Thoracic aorta (tissue), 2 donors: ENCODE results near the gene PRR33. TPM values are rescaled to one million over a fixed set of nuclear protein-coding genes. Genes with fewer than 3 reads are reported as not detected.
"Not testable (repeated sequence)": the region's sequence is repeated elsewhere in the genome, so short reads cannot be mapped to it uniquely, and the experiment has no call there.

Source experiments
- ATAC-seq: fragments of 150-250 bp; one replicate; pipeline ENCODE4 v1.8.0; 2017; ENCODE audit warnings: low read depth; ENCODE audit not compliant: insufficient number of reproducible peaks, low FRiP score
- DNase-seq: peaks from one replicate; pipeline ENCODE4 v3.0.0-alpha.2; 2020; ENCODE audit warnings: low spot score
- H3K27ac ChIP-seq, 2 donors: fragments of 200-600 bp; sonication (generic); 1 replicate in 1 of 2; 2 replicates in 1 of 2; pipeline ENCODE4 v1.5.1; 2016; ENCODE audit warnings: mild to moderate bottlenecking in 2 of 2, moderate library complexity in 2 of 2
- H3K27me3 ChIP-seq: fragments of 200-600 bp; sonication (generic); replicated peaks from 2 replicates; pipeline ENCODE4 v1.6.0; 2016; ENCODE audit warnings: mild to moderate bottlenecking; ENCODE audit not compliant: insufficient read depth
- H3K36me3 ChIP-seq: fragments of 200-600 bp; sonication (generic); one replicate; pipeline ENCODE4 v1.5.1; 2016
- H3K4me1 ChIP-seq, 2 donors: fragments of 200-600 bp; sonication (generic); 1 replicate in 1 of 2; 2 replicates in 1 of 2; pipeline versions ENCODE4 v1.5.1 to v1.6.0; 2016; ENCODE audit warnings: low read depth in 2 of 2, mild to moderate bottlenecking in 1 of 2; ENCODE audit not compliant: control insufficient read depth in 1 of 2
- H3K4me3 ChIP-seq: fragments of 200-600 bp; sonication (generic); 2 replicates; pipeline ENCODE4 v1.5.1; 2016; ENCODE audit warnings: mild to moderate bottlenecking
- H3K9me3 ChIP-seq: fragments of 200-600 bp; sonication (generic); 2 replicates; pipeline ENCODE4 v1.5.1; 2016
- CTCF ChIP-seq: fragments of 200-600 bp; sonication (generic); IDR thresholded peaks from one replicate; pipeline ENCODE4 v1.5.1; 2019; ENCODE audit warnings: antibody characterized with exemption
- total RNA-seq, 2 donors: library from RNA; depleted of rRNA; stranded (reverse); fragments of >200 nt; gene quantifications; one replicate each; pipeline versions ENCODE4 v1.1.0 to v1.2.3, GENCODE V29; 2016

PRR33 gene
- under 1 TPM in 1 of 2 donors, not detected in 1; 0.41 TPM for total RNA-seq

- H3K36me3 ChIP-seq = peaks cover under 1% of the 10 kb centered on the region
- H3K4me1 ChIP-seq = no peaks in the 10 kb centered on the region
- TF ChIP-seq CTCF = no peak
- no peak for ATAC-seq
- no peak within 1 kb of the TSS for H3K27ac ChIP-seq
- DNase-seq = no peak
- no peak within 1 kb of the TSS for H3K4me3 ChIP-seq
- H3K27me3 ChIP-seq = no peaks in the 10 kb centered on the region
- no peaks in the 10 kb centered on the region for H3K9me3 ChIP-seq
Observed at GRCh38 chr11:1891831-1892115, at the start of gene PRR33. PRR33 (minus strand) TSS chr11:1891895; CDS start chr11:1890584, 1,311 bp downstream.

- H3K27ac ChIP-seq, H3K36me3 ChIP-seq, ATAC-seq, H3K9me3 ChIP-seq, H3K4me3 ChIP-seq, DNase-seq, H3K27me3 ChIP-seq, H3K4me1 ChIP-seq: not testable (repeated sequence)
Observed at GRCh38 chr11:1939788-1940187, 48.1 kb upstream of the PRR33 start.

- peaks cover 0 to 5% of the 10 kb centered on the region in 2 donors for H3K4me1 ChIP-seq
- H3K36me3 ChIP-seq = no peaks in the 10 kb centered on the region
- ATAC-seq (no peak), DNase-seq (no peak)
- no peaks in the 10 kb centered on the region for H3K27me3 ChIP-seq
- no peak for TF ChIP-seq CTCF
- no peak overlapping the region for H3K27ac ChIP-seq
- no peak overlapping the region for H3K4me3 ChIP-seq
- no peaks in the 10 kb centered on the region for H3K9me3 ChIP-seq
Observed at GRCh38 chr11:1939006-1939625, 47.4 kb upstream of the PRR33 start.

GRCh38 chr11:1938343-1939005 is 46.8 kb upstream of the PRR33 start:
- no peaks in the 10 kb centered on the region for H3K36me3 ChIP-seq
- H3K4me1 ChIP-seq = peaks cover 0 to 5% of the 10 kb centered on the region in 2 donors
- no peak for TF ChIP-seq CTCF
- H3K9me3 ChIP-seq = no peaks in the 10 kb centered on the region
- DNase-seq (no peak), ATAC-seq (no peak)
- H3K4me3 ChIP-seq = no peak overlapping the region
- H3K27me3 ChIP-seq = no peaks in the 10 kb centered on the region
- no peak overlapping the region for H3K27ac ChIP-seq

GRCh38 chr11:1937616-1938342 is 46.1 kb upstream of the PRR33 start:
- DNase-seq (no peak), ATAC-seq (no peak)
- H3K4me1 ChIP-seq = peaks cover 0 to 5% of the 10 kb centered on the region in 2 donors
- no peak for TF ChIP-seq CTCF
- H3K27ac ChIP-seq = no peak overlapping the region
- no peaks in the 10 kb centered on the region for H3K36me3 ChIP-seq
- no peaks in the 10 kb centered on the region for H3K27me3 ChIP-seq
- no peak overlapping the region for H3K4me3 ChIP-seq
- no peaks in the 10 kb centered on the region for H3K9me3 ChIP-seq
